NT2/D1 (cell line): Measurements from ENCODE around the gene MMP24.

Experiments used
- DNase-seq: peaks from one replicate; pipeline ENCODE4 v3.0.0-alpha.2; 2011; ENCODE audit warnings: low read depth, low spot score
- H3K27me3 ChIP-seq: 2 replicates; pipeline ENCODE4 v1.6.0; 2011; ENCODE audit warnings: mild to moderate bottlenecking; ENCODE audit not compliant: insufficient read length, insufficient read depth
- H3K36me3 ChIP-seq: 2 replicates; pipeline ENCODE4 v1.6.1; 2011; ENCODE audit warnings: mild to moderate bottlenecking, low read length, mixed read lengths; ENCODE audit not compliant: insufficient read depth, insufficient read length
- H3K4me1 ChIP-seq: 2 replicates; pipeline ENCODE4 v1.5.1; 2011; ENCODE audit not compliant: insufficient read depth, insufficient read length
- H3K4me3 ChIP-seq: 2 replicates; pipeline ENCODE4 v1.5.1; 2011; ENCODE audit warnings: low read depth; ENCODE audit not compliant: insufficient read length
- H3K9ac ChIP-seq: 2 replicates; pipeline ENCODE4 v1.6.0; 2011; ENCODE audit warnings: low read depth; ENCODE audit not compliant: insufficient read length
- H3K9me3 ChIP-seq: 2 replicates; pipeline ENCODE4 v1.5.1; 2011; ENCODE audit warnings: mild to moderate bottlenecking, low read length; ENCODE audit not compliant: insufficient read depth
- SUZ12 ChIP-seq: IDR thresholded peaks from 2 replicates; pipeline ENCODE4 v1.6.1; 2011; ENCODE audit not compliant: insufficient read length, insufficient read depth; ENCODE audit errors: extremely low read depth
- YY1 ChIP-seq: IDR thresholded peaks from 2 replicates; pipeline ENCODE4 v1.6.1; 2011; ENCODE audit not compliant: insufficient read length, insufficient read depth
- ZNF274 ChIP-seq: IDR thresholded peaks from 2 replicates; pipeline ENCODE4 v1.6.1; 2011; ENCODE audit warnings: mild to moderate bottlenecking, low read depth, low read length

Gene MMP24

GRCh38 chr20:35291654-35292503 lies 65.4 kb downstream of the MMP24 start, which contains the start of gene FAM83C:
Gene FAM83C (minus strand): TSS chr20:35292425. CDS start chr20:35292304, 121 bp downstream.
- TF ChIP-seq SUZ12 (no peak), YY1 (no peak)
- H3K27me3 ChIP-seq = no peaks in the 10 kb centered on the region
- no peak for DNase-seq
- peaks cover 3% of the 10 kb centered on the region for H3K4me1 ChIP-seq
- H3K36me3 ChIP-seq = no peaks in the 10 kb centered on the region
- no peaks in the 10 kb centered on the region for H3K9me3 ChIP-seq
- H3K9ac ChIP-seq = no peak within 1 kb of the TSS
- H3K4me3 ChIP-seq = no peak within 1 kb of the TSS

GRCh38 chr20:35292504-35293285 lies 66.2 kb downstream of the MMP24 start:
- Histone ChIP-seq H3K27me3 (no peaks in the 10 kb centered on the region), H3K36me3 (no peaks in the 10 kb centered on the region), H3K4me3 (no peak overlapping the region), H3K4me1 (peaks cover 4% of the 10 kb centered on the region), H3K9ac (no peak overlapping the region), H3K9me3 (no peaks in the 10 kb centered on the region)
- TF ChIP-seq SUZ12 = no peak
- TF ChIP-seq YY1 = no peak
- no peak for TF ChIP-seq ZNF274
- no peak for DNase-seq

GRCh38 chr20:35293303-35294292 lies 67.1 kb downstream of the MMP24 start:
- H3K9me3 ChIP-seq = no peaks in the 10 kb centered on the region
- H3K9ac ChIP-seq = no peak overlapping the region
- DNase-seq = no peak
- no peak overlapping the region for H3K4me3 ChIP-seq
- peaks cover 4% of the 10 kb centered on the region for H3K4me1 ChIP-seq
- no peaks in the 10 kb centered on the region for H3K36me3 ChIP-seq
- no peaks in the 10 kb centered on the region for H3K27me3 ChIP-seq
- TF ChIP-seq ZNF274 = no peak
- no peak for TF ChIP-seq YY1
- no peak for TF ChIP-seq SUZ12

- H3K27me3 ChIP-seq = no peaks in the 10 kb centered on the region
- DNase-seq = no peak
- no peak overlapping the region for H3K9ac ChIP-seq
- H3K9me3 ChIP-seq = no peaks in the 10 kb centered on the region
- H3K36me3 ChIP-seq = no peaks in the 10 kb centered on the region
- no peak overlapping the region for H3K4me3 ChIP-seq
- peaks cover 2% of the 10 kb centered on the region for H3K4me1 ChIP-seq
- TF ChIP-seq YY1 (no peak), ZNF274 (no peak), SUZ12 (no peak)
Measured at GRCh38 chr20:35294293-35294685, 67.8 kb downstream of the MMP24 start.

GRCh38 chr20:35295058-35295457 lies 68.6 kb downstream of the MMP24 start:
- H3K4me1 ChIP-seq = peaks cover 6% of the 10 kb centered on the region
- H3K36me3 ChIP-seq = no peaks in the 10 kb centered on the region
- no peaks in the 10 kb centered on the region for H3K9me3 ChIP-seq
- no peak for TF ChIP-seq YY1
- TF ChIP-seq ZNF274 = no peak
- TF ChIP-seq SUZ12 = no peak
- no peak for DNase-seq
- H3K9ac ChIP-seq = no peak overlapping the region
- no peaks in the 10 kb centered on the region for H3K27me3 ChIP-seq
- no peak overlapping the region for H3K4me3 ChIP-seq

- no peak overlapping the region for H3K9ac ChIP-seq
- H3K9me3 ChIP-seq = no peaks in the 10 kb centered on the region
- H3K27me3 ChIP-seq = no peaks in the 10 kb centered on the region
- no peak for DNase-seq
- H3K4me3 ChIP-seq = no peak overlapping the region
- TF ChIP-seq YY1 = no peak
- no peak for TF ChIP-seq ZNF274
- TF ChIP-seq SUZ12 = no peak
- H3K4me1 ChIP-seq = peaks cover 6% of the 10 kb centered on the region
- H3K36me3 ChIP-seq = no peaks in the 10 kb centered on the region
Measured at GRCh38 chr20:35295674-35296073, 69.2 kb downstream of the MMP24 start.
